ENCODE data around the gene ZFR. TPM values are rescaled to one million over a fixed set of nuclear protein-coding genes. Genes with fewer than 3 reads are reported as not detected.

The ZFR gene
- total and polyA plus RNA-seq, 9 of the 15 experiments (the other 6 are each of a cell fraction or from before 2014, with no cell fraction given): 35.5 to 108 (median 71.1) TPM

DNA sequence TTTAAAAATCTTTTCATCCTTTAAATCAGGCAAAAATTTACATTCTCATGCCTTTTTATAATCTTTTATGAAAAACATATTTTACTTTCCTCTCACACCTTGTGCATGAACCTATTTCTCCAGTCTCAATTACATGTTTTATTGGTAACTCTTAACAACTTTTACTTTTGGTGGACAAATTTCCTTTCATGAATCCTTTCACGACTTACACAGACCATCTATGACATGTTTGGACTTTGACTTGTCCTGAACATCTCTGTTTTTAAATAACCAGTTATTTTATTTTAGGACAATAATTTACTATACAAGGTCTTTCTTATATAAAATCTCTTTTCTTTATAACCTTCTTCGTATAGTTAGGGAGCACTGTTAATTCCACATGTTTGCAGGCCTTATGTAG, 105.3 kb downstream of the ZFR start:
- Histone ChIP-seq H3K4me3 (no peak overlapping the region), H3K9me3 (replicated peaks; ENCODE audit: control insufficient read depth, insufficient read depth, low read depth, low read length) (no peaks in the 10 kb centered on the region), H3K4me2 (ENCODE audit: insufficient read depth, low read length) (no peak overlapping the region), H3K79me2 (ENCODE audit: control insufficient read depth, insufficient read depth, low read length) (no peaks in the 10 kb centered on the region), H3K27me3 (ENCODE audit: control insufficient read depth in 2 of 2, insufficient read depth in 2 of 2, low read length in 2 of 2) (no peaks in the 10 kb centered on the region; a peak in 1 of 5 replicates), H3K36me3 (ENCODE audit: control insufficient read depth, insufficient read depth, low read length) (no peaks in the 10 kb centered on the region), H3K4me1 (replicated peaks in 1 of 2; ENCODE audit: control insufficient read depth in 2 of 2, insufficient read depth in 2 of 2, low read length in 2 of 2) (no peaks in the 10 kb centered on the region), H2AFZ (ENCODE audit: low read depth, low read length) (no peak overlapping the region), H3K27ac (ENCODE audit: extremely low read depth, low read depth, low read length) (no peak overlapping the region), H4K20me1 (replicated peaks; ENCODE audit: control insufficient read depth, insufficient read depth, low read length) (no peaks in the 10 kb centered on the region), H3K9ac (ENCODE audit: insufficient read depth in 1 of 2, low read depth in 2 of 2, low read length in 2 of 2) (no peak overlapping the region), H3K9me1 (ENCODE audit: control insufficient read depth, insufficient read depth, low read length) (no peaks in the 10 kb centered on the region)
- CTCF ChIA-PET (ENCODE audit: low intra/inter-chr PET ratio): no interaction called here
- ATAC-seq: no peak
- no peak for FAIRE-seq
- intact Hi-C loops (cut with micrococcal nuclease): loop anchor here (10.0 kb wide), 1 partner anchor 276 kb away; no protein-coding TSS in a partner anchor
- no TSS peak for BruUV-seq (replicated peaks)
- POLR2A ChIA-PET: interaction anchor here (0.9 to 1.1 kb wide), 2 partner anchors 10 to 26 kb away, joined by 3 read pairs; no protein-coding TSS in a partner anchor
- peak in 1 of 4 experiments; percentile 41 for DNase-seq (ENCODE audit: extremely low read depth in 1 of 4, low spot score in 3 of 4)
- 9% methylated on average over 2 of the region's 2 CpGs for WGBS (ENCODE audit: insufficient coverage, low coverage, missing lambda C conversion rate)
- in situ Hi-C loops (cut with MboI): no loop called here
- TF ChIP-seq SRSF9 (IDR thresholded peaks at IDR 0.05; ENCODE audit: borderline replicate concordance, low read depth, low read length) (no peak), ZNF239 (CRISPR knock-in tag; IDR thresholded peaks at IDR 0.05) (no peak), CBFA2T2 (conservative IDR thresholded peaks at IDR 0.05) (no peak), ETS2 (tag; IDR thresholded peaks at IDR 0.05; ENCODE audit: borderline replicate concordance, poor library complexity, severe bottlenecking) (no peak), U2AF1 (optimal IDR thresholded peaks at IDR 0.05; ENCODE audit: low read depth, low read length) (no peak), SAP30 (IDR thresholded peaks at IDR 0.05; ENCODE audit: borderline replicate concordance, insufficient read depth, low read depth, low read length, poor library complexity, severe bottlenecking) (no peak), ZFP36 (IDR thresholded peaks at IDR 0.05; ENCODE audit: low read depth, low read length, partially characterized antibody) (peak; percentile 90), C11orf30 (IDR thresholded peaks at IDR 0.05; ENCODE audit: low read depth) (no peak), SMAD1 (IDR thresholded peaks at IDR 0.05; ENCODE audit: low read depth, low read length, partially characterized antibody) (no peak)
- TF ChIP-seq, protein P1, sequence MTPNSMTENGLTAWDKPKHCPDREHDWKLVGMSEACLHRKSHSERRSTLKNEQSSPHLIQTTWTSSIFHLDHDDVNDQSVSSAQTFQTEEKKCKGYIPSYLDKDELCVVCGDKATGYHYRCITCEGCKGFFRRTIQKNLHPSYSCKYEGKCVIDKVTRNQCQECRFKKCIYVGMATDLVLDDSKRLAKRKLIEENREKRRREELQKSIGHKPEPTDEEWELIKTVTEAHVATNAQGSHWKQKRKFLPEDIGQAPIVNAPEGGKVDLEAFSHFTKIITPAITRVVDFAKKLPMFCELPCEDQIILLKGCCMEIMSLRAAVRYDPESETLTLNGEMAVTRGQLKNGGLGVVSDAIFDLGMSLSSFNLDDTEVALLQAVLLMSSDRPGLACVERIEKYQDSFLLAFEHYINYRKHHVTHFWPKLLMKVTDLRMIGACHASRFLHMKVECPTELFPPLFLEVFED (CRISPR knock-in tag; conservative IDR thresholded peaks at IDR 0.05): no peak
- TF ChIP-seq, protein P2, sequence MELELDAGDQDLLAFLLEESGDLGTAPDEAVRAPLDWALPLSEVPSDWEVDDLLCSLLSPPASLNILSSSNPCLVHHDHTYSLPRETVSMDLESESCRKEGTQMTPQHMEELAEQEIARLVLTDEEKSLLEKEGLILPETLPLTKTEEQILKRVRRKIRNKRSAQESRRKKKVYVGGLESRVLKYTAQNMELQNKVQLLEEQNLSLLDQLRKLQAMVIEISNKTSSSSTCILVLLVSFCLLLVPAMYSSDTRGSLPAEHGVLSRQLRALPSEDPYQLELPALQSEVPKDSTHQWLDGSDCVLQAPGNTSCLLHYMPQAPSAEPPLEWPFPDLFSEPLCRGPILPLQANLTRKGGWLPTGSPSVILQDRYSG (tag; conservative IDR thresholded peaks at IDR 0.05; ENCODE audit: low read depth): no peak
- TF ChIP-seq, protein P3, sequence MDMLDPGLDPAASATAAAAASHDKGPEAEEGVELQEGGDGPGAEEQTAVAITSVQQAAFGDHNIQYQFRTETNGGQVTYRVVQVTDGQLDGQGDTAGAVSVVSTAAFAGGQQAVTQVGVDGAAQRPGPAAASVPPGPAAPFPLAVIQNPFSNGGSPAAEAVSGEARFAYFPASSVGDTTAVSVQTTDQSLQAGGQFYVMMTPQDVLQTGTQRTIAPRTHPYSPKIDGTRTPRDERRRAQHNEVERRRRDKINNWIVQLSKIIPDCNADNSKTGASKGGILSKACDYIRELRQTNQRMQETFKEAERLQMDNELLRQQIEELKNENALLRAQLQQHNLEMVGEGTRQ (CRISPR knock-in tag; IDR thresholded peaks at IDR 0.05): no peak
- TF ChIP-seq, protein P4, sequence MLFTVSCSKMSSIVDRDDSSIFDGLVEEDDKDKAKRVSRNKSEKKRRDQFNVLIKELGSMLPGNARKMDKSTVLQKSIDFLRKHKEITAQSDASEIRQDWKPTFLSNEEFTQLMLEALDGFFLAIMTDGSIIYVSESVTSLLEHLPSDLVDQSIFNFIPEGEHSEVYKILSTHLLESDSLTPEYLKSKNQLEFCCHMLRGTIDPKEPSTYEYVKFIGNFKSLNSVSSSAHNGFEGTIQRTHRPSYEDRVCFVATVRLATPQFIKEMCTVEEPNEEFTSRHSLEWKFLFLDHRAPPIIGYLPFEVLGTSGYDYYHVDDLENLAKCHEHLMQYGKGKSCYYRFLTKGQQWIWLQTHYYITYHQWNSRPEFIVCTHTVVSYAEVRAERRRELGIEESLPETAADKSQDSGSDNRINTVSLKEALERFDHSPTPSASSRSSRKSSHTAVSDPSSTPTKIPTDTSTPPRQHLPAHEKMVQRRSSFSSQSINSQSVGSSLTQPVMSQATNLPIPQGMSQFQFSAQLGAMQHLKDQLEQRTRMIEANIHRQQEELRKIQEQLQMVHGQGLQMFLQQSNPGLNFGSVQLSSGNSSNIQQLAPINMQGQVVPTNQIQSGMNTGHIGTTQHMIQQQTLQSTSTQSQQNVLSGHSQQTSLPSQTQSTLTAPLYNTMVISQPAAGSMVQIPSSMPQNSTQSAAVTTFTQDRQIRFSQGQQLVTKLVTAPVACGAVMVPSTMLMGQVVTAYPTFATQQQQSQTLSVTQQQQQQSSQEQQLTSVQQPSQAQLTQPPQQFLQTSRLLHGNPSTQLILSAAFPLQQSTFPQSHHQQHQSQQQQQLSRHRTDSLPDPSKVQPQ (CRISPR knock-in tag; IDR thresholded peaks at IDR 0.05; ENCODE audit: borderline replicate concordance): no peak
- TF ChIP-seq, protein P5, sequence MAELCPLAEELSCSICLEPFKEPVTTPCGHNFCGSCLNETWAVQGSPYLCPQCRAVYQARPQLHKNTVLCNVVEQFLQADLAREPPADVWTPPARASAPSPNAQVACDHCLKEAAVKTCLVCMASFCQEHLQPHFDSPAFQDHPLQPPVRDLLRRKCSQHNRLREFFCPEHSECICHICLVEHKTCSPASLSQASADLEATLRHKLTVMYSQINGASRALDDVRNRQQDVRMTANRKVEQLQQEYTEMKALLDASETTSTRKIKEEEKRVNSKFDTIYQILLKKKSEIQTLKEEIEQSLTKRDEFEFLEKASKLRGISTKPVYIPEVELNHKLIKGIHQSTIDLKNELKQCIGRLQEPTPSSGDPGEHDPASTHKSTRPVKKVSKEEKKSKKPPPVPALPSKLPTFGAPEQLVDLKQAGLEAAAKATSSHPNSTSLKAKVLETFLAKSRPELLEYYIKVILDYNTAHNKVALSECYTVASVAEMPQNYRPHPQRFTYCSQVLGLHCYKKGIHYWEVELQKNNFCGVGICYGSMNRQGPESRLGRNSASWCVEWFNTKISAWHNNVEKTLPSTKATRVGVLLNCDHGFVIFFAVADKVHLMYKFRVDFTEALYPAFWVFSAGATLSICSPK (IDR thresholded peaks at IDR 0.05; ENCODE audit: borderline replicate concordance): no peak
